DOHH2 (cell line): Measurements from ENCODE around the gene GLCCI1.

Experiments
- CTCF ChIP-seq: fragments of 200-600 bp; sonication (generic); IDR thresholded peaks from one replicate; pipeline ENCODE4 v1.5.1; 2014; ENCODE audit warnings: antibody characterized with exemption, mild to moderate bottlenecking, low read depth, low read length; ENCODE audit not compliant: poor library complexity, severe bottlenecking
- EZH2phosphoT487 ChIP-seq: fragments of 200-600 bp; sonication (generic); IDR thresholded peaks from 2 replicates; pipeline ENCODE4 v1.6.1; 2017; ENCODE audit warnings: borderline replicate concordance, mild to moderate bottlenecking, antibody characterized with exemption, low read length, moderate library complexity, mixed read lengths

DNA sequence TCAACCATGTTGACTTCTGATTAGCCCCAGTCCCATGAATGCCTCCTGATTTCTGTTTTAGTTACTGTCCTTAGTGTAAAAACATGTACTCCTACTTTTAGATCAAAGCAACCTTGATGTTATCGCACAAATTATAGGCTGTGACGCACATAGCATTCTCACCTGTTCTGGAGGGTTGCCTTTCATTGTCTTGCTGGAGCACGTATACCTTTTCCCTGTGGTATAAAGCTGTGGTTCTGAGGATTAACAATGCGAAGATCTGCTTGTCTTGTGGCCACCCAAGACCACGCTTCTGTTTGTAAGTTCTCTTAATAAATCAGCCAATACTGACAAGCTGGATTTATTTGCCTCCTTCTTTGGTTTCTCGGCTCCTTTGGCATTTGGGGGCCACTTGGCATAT is 30.1 kb upstream of the GLCCI1 start:
- TF ChIP-seq CTCF (no peak), EZH2phosphoT487 (no peak)
